Measurements from ENCODE around the gene ALCAM.

DNA sequence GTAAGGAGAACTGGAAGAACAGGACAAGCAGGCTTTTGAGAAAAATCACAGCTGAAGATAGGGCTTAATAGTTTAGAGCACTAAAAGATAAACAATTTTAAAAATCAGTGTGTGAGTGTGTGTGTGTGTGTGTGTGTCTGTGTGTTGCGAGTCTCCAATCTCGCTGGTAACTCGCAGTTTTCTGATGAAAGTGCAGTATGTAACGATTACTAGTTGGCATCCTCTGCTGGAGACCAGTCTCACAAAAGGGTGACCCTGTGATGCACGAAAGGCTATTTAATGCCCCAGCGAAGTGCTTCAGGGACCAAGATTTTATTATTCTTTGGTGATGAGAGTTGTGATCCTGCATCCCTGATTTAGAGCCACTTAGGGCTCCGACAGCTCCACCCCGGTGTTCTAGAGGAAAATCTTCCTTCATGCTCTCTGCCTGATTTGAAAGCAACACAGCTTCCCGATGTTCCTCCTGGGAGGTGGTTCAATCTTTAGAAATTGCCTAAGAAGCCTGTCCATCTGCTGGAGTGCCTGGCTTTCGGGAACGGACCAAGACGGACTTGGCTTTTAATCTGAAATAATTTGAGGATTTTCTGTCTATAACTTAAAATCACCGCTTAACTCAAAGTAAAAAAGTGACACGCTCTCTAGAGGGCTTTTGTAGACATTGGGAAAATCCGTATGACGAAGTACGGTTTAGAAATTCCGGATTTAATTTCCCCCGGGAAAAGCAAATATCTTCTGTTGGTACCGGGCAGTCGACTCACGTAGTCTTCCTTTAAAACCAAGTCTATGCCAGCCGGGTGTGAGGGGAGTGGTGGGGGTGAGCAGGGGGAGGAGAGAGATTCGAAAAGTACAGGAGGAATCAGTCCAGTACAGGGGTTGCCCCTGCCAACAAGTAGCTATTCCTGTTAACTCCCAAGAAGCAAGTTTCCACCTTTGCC lies 1.1 kb upstream of the ALCAM start:
- TF ChIP-seq CTCF (IDR thresholded peaks at IDR 0.05) (peak; percentile 26; the same call in 1 of the 2 replicates), TAF1 (IDR thresholded peaks at IDR 0.05; ENCODE audit: borderline replicate concordance, low read depth, low read length) (no peak), EP300 (IDR thresholded peaks at IDR 0.05; ENCODE audit: borderline replicate concordance in 1 of 2, low read depth in 1 of 2, low read length in 1 of 2) (peak in 1 of 2 experiments; percentile 37; a peak in 1 of 4 replicates)

Data from SK-N-SH (cell line).